Nucleus accumbens (tissue), 56 donors: ENCODE data around the gene MTHFR.
"Not testable (repeated sequence)": the region's sequence is repeated elsewhere in the genome, so short reads cannot be mapped to it uniquely, and the experiment has no call there.

ENCODE experiments used
- DNase-seq, 56 donors: peaks; one replicate each; lab custom pipeline; 2025; lab: John Stamatoyannopoulos, UW

The MTHFR gene

DNA sequence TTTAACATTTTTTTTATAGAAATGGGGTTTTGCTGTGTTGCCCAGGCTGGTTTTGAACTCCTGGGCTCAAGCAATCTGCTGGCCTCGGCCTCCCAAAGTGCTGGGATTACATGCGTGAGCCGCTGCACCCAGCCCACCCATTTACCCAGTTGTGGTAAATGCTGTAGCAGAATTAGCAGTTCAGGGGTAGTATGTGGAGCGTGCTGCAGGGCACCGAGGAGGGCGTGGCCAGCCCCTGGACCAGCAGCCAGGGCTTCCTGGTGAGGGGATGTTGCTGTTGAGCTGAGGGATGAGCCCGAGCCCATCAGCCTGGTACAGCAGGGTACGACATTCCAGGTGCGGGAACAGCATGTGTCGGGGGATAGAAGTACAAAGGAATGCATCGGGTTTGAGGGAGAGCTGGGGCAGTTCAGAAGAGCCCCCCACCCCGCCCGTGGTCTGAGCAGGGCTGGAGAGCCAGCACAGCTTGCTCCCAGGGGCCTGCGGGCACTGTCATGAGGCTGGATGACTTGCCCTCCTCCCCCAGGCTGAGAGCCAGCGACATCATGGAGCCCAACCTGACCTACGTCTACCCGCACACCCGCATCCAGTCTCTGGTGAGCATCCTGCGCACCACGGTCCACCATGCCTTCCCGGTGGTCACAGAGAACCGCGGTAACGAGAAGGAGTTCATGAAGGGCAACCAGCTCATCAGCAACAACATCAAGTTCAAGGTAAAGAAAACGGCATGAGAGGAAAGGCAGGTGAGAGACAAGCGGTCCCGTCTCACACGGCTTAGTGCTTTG, 29.9 kb upstream of the MTHFR start:
- no peak for DNase-seq

DNA sequence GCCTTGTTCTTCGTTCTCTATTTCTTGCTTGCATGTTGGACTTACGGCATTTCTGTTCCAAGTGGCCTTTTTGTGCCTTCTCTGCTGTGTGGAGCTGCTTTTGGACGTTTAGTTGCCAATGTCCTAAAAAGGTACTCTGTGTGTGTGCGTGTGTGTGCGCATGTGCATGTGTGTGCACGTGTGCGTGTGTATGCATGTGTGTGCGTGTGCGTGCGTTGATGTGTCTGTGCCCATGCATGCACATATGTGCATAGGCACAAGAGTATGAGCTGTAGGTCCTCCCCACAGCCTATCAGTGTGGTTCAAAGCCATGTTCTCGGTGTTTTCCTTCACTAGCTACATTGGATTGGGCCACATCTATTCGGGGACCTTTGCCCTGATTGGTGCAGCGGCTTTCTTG, 28.1 kb upstream of the MTHFR start:
- DNase-seq = no peak

DNA sequence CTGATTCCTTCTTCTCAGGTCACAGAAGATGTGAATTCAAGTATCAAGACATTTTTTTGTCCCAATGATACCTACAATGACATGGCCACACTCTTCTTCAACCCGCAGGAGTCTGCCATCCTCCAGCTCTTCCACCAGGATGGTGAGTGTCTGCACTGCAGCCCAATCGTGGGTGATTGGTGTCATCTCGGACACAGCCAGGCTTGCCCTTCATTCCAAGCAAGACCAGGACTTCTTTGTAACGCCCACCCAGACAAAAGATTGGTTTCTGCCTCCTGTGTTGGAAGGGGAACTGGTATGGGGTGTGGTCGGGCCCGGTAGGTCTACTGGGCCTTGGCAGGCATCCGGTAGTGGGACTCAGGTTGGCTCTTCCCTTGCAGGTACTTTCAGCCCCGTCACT, 27.7 kb upstream of the MTHFR start:
- DNase-seq = no peak

DNA sequence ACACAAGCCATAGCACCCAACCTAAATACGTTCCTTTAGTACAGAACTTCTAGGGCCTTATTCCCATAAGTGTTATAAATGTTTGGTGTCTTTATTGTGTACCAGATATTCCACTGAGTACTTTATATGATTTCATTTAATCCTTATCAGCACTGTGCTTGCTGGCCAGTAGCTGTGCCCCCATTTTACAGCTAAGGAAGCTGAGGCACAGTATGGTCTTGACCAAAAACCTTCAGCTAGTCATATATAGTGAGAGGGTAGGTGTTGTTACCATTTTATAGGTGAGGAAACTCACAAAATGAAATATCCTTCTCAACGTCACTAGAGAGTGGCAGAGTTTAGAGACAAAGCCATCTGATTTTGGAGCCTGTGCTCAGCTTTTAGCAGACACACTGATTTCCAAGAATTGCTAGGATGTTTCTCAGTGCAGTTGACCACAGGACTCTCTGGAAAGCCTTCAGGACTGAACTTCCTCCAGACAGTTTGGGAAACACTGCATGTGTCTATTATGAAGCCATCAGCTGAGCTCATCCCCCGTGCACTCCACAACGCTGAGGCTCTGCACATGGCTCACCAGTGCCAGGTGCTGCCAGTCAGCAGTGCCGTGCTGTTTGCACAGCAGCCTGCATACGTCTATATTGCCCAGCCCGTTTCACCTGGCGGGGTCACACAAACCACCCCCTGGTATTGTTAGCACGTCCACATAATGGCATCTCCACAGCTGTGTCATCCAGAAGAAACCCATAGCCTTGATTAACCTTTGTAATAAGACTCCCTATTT, 26.4 kb upstream of the MTHFR start:
- no peak for DNase-seq

DNA sequence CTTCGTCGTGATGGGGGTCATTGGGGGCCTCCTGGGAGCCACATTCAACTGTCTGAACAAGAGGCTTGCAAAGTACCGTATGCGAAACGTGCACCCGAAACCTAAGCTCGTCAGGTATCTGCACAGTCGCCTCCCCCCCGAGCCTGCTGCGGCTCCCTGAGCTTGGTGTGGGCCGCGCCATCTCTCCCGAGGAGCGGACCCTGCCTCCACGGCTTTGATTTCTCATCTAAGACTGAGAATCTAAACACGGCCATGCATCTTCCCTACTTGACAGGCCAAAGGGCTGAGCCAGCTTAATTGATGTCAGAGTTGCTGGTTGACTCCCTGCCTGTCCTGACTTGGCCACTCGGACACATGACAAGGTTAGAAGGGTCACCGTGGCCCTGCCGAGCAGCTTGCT, 22.7 kb upstream of the MTHFR start:
- no peak for DNase-seq

DNA sequence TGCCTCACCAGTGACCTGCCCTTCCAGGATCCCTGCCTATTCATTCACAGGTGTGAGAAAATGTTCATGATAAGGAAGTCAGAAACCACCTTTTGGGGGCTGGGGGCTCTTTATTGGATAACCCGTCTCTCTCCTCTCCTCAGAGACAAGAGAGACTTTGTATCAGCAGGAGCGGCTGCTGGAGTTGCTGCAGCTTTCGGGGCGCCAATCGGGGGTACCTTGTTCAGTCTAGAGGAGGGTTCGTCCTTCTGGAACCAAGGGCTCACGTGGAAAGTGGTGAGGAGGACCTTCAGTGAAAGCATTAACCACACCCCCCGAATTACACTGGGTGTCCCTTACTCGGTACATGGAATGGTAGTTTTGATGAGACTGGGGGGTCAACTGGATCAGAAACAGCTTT, 21.2 kb upstream of the MTHFR start:
- DNase-seq = no peak

DNA sequence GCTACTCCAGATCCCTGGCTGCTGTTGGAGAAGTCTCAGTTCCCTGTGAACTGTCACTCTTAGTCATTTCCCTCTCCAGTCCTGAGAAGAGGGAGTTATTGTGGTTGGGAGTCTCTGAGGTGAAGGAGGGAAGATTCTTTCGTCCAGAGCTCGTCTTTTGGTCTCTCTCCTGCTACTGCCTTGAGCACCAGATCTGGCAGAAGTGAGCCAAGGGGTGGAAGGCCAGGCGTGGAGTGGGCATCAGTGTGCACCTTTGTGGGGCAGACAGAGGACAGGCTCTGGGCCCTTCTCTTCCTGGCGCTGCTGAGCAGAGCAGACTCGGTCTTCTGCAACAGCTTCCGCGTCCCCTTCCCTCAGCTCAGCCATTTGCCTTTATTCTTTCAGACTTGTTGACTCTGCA, 19.4 kb upstream of the MTHFR start:
- no peak for DNase-seq

GRCh38 chr1:11823366-11824137, 17.8 kb upstream of the MTHFR start:
- no peak for DNase-seq

GRCh38 chr1:11822091-11822490, 16.3 kb upstream of the MTHFR start:
- no peak for DNase-seq

- no peak for DNase-seq
Observed at GRCh38 chr1:11817192-11817591, 11.4 kb upstream of the MTHFR start.

- DNase-seq = no peak
Observed at GRCh38 chr1:11813021-11813420, 7.3 kb upstream of the MTHFR start.

- DNase-seq = no peak
Observed at GRCh38 chr1:11807133-11807532, 1.4 kb upstream of the MTHFR start.

DNA sequence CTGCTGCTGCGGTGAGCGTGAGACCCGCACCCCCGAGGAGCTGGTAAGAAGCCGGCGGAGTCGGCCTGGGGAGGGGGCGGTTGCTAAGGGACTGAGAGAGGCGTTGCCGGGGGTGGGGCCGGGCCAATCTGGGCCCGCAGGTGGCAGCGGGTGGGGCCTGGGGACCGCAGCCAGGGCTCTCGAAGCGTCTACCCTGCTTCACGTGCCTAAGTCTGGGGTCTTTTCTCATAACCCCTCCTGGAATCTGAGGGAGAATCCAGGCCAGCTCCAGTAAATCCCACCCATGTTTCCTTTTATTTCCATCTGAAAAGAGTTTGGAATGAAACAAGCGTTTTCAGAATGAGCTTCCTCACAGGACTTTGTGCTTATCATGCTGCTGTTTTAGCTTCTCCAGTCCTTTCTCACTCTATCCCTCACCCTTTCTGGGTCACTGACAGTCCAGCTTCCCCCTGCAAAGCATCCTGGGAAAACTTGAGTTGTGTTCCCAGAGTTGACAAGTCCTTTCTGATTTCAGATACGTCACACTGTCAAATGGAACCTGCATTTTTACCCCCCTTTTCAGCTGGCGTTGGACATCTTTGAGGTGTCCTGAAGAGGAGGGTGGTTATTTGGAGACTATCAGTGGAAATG, 658 bp upstream of the MTHFR start:
- peak in 7 of 56 donors; percentile 43 to 65 (median 49) for DNase-seq

DNA sequence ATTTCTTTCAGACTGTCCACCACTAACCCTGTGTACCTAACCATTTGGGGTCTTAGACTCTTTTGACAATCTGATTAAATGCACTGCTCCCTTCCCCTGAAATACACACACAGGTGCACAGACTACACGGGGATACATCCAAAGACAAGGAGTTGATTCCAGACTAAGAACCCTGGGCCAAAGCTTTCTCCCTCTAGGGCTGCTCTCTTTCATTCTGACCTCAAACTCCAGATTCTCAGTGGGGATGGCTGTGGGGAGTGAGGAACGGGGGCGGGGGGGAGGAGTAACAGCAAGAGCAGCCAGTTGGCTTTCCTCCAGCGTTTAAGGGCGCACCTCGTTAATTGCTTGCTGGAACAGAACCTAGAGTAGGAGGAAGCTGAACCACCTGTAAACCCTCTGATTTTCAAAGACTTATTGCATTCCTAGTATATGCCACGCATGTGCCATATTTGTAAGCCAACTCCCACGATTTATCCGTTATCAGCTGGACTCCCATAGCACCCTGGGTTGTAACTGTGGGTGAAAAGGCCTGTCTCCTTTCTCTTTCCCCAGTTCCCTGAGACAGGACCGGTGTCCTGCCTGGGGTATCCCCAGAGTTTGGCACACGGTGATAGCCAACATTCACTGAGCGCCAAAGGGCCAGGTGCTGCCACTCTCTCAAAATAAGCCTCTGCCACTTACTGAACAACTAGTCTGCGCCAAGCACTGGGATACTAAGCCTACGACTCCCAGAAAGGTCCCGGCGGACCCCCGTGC, 920 bp downstream of the MTHFR start:
- peak in 27 of 56 donors; percentile 7 to 73 (median 36) for DNase-seq

DNA sequence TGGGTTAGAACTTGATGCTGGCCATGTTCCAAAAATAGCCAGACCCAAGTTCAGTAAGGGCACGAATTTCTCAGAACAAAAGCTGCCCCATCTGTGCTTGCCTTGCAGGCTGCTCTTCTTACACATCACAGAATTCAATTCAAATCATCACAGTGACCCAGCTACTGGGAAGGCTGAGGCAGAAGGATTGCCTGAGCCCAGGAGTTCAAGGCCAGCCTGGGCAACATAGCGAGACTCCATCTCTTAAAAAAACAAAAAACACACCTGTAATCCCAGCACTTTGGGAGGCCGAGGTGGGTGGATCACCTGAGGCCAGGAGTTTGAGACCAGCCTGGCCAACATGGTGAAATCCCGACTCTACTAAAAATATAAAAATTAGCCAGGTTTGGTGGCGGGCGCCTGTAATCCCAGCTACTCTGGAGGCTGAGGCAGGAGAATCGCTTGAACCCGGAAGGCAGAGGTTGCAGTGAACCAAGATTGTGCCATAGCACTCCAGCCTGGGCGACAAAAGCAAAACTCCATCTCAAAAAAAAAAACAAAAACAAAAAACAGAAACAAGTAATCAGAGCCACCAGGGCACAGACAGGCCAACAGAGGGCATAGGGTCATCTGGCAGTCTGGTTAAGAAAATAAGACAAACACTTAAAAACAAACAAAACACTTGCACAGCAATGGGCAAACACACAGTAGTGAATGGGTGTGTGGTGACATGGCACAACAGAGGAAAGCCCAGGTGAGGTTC, 1.7 kb downstream of the MTHFR start:
- DNase-seq = not testable (repeated sequence)

DNA sequence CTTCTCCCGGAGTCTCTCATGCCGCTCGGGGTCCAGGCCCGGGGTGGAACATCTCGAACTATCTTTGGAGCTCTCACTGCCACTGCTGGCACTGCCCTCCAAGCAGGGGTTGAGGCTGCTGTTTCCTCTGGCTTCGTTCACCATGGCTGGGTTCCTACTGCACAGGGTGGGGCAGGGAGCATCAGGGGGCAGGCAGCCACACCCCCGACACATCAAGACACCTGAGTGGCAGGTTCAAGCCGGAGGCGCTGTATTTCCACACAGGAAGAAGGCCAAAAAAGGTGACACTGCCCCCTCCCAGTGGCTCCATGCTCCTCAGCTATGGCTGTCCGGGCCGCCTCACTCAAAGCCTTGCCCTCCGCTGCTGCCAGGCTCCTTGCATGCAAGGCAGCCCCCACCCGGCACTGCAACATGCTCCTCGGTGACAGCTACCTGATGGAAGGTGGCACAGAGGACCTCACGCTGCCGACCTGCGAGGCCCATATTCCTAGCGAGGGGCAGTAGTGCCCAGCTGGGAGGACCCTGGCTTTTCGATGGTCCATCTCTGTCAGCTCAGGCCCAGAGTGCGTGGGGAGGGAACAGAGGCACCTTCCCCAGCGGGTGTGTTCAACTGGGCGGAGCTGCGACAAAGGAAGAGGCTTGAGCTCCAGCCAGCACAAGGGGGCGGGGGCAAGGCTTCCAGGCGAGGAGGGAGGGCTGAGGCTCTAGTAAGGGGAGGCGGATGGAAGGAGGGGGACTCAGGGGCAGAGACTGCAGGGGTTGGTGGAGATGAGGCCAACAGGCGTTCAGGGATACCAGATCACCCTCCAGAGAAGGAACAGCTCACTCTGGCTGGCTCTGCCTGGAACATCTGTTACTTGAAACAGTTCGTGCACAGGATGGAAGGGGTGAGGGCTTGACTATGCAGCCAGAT, 2.5 kb downstream of the MTHFR start:
- DNase-seq = peak in 46 of 56 donors; percentile 6 to 80 (median 52)

DNA sequence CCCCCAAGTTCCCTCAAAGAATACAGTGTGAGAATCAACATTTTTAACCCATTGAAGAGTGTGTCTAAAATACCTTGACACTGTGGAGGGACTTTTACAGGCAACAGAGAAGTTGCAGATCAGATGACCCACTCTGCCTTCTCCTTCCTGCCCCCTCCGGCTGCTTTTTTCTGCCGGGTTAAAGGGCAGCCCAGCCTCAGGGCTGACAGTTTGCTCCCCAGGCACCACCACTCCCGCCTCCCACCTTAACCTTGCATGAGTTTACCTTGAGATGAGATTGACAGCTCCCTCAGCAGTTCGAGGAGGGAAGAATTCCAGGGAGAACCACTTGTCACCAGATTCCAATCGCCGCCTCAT, 3.2 kb downstream of the MTHFR start:
- DNase-seq = peak in 1 of 56 donors; percentile 51

DNA sequence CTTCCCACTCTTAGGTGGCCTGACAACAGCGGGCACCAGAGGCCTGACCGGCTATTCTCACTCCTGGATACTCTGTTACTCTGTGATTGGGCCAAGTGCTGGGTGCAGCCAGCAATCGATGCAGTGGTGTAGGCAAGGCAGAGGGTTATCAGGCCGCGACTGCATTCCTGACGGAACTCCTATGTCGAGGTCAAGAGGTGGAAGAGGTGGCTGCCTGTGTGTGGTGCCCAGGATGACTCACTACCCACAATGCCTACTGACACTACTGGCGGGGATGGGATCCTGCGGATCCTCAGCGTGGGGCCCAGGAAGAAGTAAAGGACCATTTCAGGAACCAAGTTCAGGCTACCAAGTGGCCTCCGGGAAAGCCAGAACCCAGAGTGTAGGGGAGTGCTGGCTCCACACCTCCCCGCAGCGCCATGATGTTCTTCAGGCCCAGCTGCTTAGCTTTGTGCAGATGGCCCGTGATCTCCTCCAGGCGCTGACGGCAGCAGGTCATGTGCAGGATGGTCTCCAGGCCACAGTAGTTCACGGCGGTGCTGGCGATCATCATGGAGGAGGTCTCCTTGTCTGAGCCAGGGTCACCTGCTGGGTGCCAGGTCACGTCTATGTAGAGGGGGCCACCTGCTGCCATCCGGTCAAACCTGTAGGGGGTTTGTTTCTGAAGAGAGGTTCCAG, 4.9 kb downstream of the MTHFR start:
- no peak for DNase-seq
